ENCODE data around the gene MX1. TPM values are rescaled to one million over a fixed set of nuclear protein-coding genes. Genes with fewer than 3 reads are reported as not detected.
A peak's percentile ranks its signal among the peaks of the same experiment; 100 is the strongest.

Gene MX1
- total and polyA plus RNA-seq, 2 experiments from 2014 or later, result not detected

DNA sequence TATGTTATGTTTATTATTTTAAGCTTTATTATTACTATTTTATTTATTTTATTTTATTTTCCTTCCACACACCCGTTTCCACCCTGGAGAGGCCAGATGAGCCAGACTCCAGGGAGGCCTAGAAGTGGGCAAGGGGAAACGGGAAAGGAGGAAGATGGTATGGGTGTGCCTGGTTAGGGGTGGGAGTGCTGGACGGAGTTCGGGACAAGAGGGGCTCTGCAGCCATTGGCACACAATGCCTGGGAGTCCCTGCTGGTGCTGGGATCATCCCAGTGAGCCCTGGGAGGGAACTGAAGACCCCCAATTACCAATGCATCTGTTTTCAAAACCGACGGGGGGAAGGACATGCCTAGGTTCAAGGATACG, 468 bp upstream of the MX1 start:
- Histone ChIP-seq H3K4me1 (ENCODE audit: low read depth) (no peaks in the 10 kb centered on the region), H3K4me3 (no peak overlapping the region), H3K27ac (no peak overlapping the region), H3K27me3 (peaks cover 83% of the 10 kb centered on the region), H3K36me3 (no peaks in the 10 kb centered on the region), H3K9me3 (ENCODE audit: low read depth) (no peaks in the 10 kb centered on the region)
- TF ChIP-seq, protein P1, sequence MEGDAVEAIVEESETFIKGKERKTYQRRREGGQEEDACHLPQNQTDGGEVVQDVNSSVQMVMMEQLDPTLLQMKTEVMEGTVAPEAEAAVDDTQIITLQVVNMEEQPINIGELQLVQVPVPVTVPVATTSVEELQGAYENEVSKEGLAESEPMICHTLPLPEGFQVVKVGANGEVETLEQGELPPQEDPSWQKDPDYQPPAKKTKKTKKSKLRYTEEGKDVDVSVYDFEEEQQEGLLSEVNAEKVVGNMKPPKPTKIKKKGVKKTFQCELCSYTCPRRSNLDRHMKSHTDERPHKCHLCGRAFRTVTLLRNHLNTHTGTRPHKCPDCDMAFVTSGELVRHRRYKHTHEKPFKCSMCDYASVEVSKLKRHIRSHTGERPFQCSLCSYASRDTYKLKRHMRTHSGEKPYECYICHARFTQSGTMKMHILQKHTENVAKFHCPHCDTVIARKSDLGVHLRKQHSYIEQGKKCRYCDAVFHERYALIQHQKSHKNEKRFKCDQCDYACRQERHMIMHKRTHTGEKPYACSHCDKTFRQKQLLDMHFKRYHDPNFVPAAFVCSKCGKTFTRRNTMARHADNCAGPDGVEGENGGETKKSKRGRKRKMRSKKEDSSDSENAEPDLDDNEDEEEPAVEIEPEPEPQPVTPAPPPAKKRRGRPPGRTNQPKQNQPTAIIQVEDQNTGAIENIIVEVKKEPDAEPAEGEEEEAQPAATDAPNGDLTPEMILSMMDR (IDR thresholded peaks at IDR 0.05; ENCODE audit: low read depth, low read length), result no peak
- no peak for DNase-seq (ENCODE audit: low read depth in 1 of 2, low spot score in 1 of 2)

DNA sequence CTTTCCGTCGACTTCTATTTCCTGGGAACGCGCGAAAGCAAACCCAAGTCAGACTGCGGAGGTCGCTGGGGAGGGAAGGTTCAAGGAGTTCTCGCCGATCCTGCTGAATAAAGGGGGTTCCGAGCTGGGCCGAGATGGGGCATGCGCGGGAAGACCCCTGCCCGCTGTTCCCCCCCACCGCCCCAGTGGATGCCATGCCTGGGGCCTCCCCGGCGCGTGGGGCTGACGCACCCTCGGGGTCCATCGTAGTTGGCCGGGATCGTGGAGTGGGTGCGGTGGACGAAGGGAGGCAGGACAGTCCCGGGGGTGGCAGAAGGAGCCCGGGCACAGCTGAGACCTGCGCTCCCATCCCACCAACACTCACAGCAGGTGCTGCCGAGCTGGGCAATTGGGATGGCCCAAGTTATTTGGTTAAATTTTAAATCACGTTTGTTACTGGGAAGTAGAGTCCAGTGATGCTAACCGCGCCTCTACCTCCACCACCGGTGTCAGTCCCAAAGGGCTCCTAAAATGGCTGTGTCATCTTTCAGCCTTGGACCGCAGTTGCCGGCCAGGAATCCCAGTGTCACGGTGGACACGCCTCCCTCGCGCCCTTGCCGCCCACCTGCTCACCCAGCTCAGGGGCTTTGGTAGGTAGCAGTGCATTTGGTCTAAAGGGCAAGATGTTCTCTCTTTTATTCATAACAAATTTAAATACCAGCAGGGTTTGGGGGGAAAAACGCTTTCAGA, 801 bp downstream of the MX1 start:
- no peak for DNase-seq (ENCODE audit: low read depth in 1 of 2, low spot score in 1 of 2)
- Histone ChIP-seq H3K9me3 (ENCODE audit: low read depth) (no peaks in the 10 kb centered on the region), H3K27ac (no peak overlapping the region), H3K4me3 (peak overlapping the region; percentile 16), H3K4me1 (ENCODE audit: low read depth) (no peaks in the 10 kb centered on the region), H3K36me3 (no peaks in the 10 kb centered on the region), H3K27me3 (peaks cover 81% of the 10 kb centered on the region)
- TF ChIP-seq, protein P1 (IDR thresholded peaks at IDR 0.05; ENCODE audit: low read depth, low read length), result no peak

DNA sequence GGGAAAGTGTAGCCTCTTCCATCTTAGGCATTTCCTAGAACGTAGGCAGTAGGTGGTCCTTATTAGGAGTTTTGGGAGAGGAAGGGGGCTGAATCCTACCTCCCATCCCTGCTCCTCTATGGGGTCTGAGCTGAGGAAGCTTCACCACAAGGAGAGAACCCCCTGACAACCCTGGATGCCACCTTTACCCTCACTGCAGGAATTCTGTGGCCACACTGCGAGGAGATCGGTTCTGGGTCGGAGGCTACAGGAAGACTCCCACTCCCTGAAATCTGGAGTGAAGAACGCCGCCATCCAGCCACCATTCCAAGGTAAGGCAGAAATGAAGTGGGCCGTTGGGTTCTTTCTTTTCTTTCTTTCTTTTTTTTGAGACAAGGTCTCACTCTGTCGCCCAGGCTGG, 1.5 kb downstream of the MX1 start:
- H3K9me3 ChIP-seq (ENCODE audit: low read depth), result no peaks in the 10 kb centered on the region
- H3K27ac ChIP-seq, result no peak overlapping the region
- no peak overlapping the region for H3K4me3 ChIP-seq
- peaks cover 74% of the 10 kb centered on the region for H3K27me3 ChIP-seq
- no peaks in the 10 kb centered on the region for H3K36me3 ChIP-seq
- TF ChIP-seq, protein P1 (IDR thresholded peaks at IDR 0.05; ENCODE audit: low read depth, low read length), result no peak
- H3K4me1 ChIP-seq (ENCODE audit: low read depth), result no peaks in the 10 kb centered on the region
- no peak for DNase-seq (ENCODE audit: low read depth in 1 of 2, low spot score in 1 of 2)

DNA sequence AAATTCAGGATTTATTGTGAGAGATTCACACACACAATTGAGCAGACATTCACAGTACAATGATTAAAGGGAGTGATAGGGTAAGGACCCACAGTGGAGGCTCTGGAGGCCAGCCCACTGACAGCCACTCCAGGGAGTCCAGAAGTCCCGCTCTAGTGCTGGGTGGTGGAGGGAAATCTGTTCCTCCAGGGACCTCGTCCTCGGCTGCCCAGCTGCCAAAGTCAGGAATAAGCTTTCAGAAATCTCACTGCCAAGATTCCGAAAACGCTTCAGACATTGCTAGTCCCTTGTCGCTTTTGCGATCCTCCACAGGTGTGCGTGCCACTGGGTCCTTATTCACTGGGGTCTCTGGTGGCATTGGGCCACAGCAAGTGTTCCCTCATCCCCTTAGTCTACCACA, 2.3 kb downstream of the MX1 start:
- Histone ChIP-seq H3K27me3 (peaks cover 73% of the 10 kb centered on the region), H3K4me3 (no peak overlapping the region), H3K36me3 (no peaks in the 10 kb centered on the region), H3K27ac (no peak overlapping the region), H3K4me1 (ENCODE audit: low read depth) (no peaks in the 10 kb centered on the region), H3K9me3 (ENCODE audit: low read depth) (no peaks in the 10 kb centered on the region)
- DNase-seq (ENCODE audit: low read depth in 1 of 2, low spot score in 1 of 2), result no peak
- TF ChIP-seq, protein P1 (IDR thresholded peaks at IDR 0.05; ENCODE audit: low read depth, low read length), result no peak

DNA sequence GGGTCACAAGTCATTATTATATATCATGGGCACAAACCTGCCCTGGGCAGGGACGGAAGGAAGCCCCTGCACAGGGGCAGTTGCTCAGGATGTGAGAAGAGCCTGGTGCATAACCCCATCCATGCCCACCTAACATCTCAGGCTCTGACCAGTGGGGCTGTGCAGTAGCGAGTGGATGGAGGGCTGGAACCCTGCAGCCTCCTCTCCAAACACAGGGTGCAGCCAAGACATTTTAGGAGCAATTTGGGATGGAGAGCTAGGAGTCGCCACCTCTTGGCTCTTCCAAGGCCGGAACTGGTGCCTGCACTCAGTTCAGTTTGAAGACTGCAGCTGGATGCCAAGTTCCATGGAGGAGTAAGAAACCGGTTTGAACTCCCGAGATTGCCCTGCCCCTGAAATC, 2.8 kb downstream of the MX1 start:
- H3K4me1 ChIP-seq (ENCODE audit: low read depth), result no peaks in the 10 kb centered on the region
- no peak overlapping the region for H3K27ac ChIP-seq
- H3K4me3 ChIP-seq, result no peak overlapping the region
- H3K36me3 ChIP-seq, result no peaks in the 10 kb centered on the region
- no peaks in the 10 kb centered on the region for H3K9me3 ChIP-seq (ENCODE audit: low read depth)
- H3K27me3 ChIP-seq, result peaks cover 69% of the 10 kb centered on the region
- no peak for DNase-seq (ENCODE audit: low read depth in 1 of 2, low spot score in 1 of 2)
- TF ChIP-seq, protein P1 (IDR thresholded peaks at IDR 0.05; ENCODE audit: low read depth, low read length), result no peak
